ENCODE results near the gene DICER1. TPM values are rescaled to one million over a fixed set of nuclear protein-coding genes. Genes with fewer than 3 reads are reported as not detected.

DICER1 gene
- total RNA-seq, 1 experiment from 2014 or later = 57.3 TPM

GRCh38 chr14:95043732-95044462 is 113.4 kb downstream of the DICER1 start:
- DNase-seq = no peak
- no peak overlapping the region for H3K4me3 ChIP-seq (ENCODE audit: low read depth, low read length)
- H3K9me3 ChIP-seq = no peaks in the 10 kb centered on the region
- ChIA-PET POLR2A (no interaction called here), CTCF (no interaction called here)
- Mint-ChIP-seq H3K4me1 (ENCODE audit: low read depth, unreplicated experiment) (no peaks in the 10 kb centered on the region), H3K27me3 (ENCODE audit: insufficient read depth, unreplicated experiment) (peaks cover 20% of the 10 kb centered on the region), H3K27ac (ENCODE audit: unreplicated experiment) (no peak overlapping the region), H3K36me3 (ENCODE audit: insufficient read depth, unreplicated experiment) (no peaks in the 10 kb centered on the region), H3K4me3 (ENCODE audit: unreplicated experiment) (no peak overlapping the region), H3K9me3 (ENCODE audit: unreplicated experiment) (no peaks in the 10 kb centered on the region)
- BruUV-seq (replicated peaks) = no TSS peak
- intact Hi-C loops (cut with micrococcal nuclease; ENCODE audit: unreplicated experiment) = no loop called here
- no peak for TF ChIP-seq CTCF (IDR thresholded peaks at IDR 0.05; ENCODE audit: insufficient read depth in 1 of 2, low read depth in 1 of 2, low read length in 1 of 2, severe bottlenecking in 1 of 2, unreplicated experiment in 1 of 2)
- H3K27me3 ChIP-seq (replicated peaks; ENCODE audit: control insufficient read depth, insufficient read depth, low read length) = no peaks in the 10 kb centered on the region; the same call in 1 of the 2 replicates
- H3K36me3 ChIP-seq (ENCODE audit: control insufficient read depth, insufficient read depth, low read length) = no peaks in the 10 kb centered on the region
- no peaks in the 10 kb centered on the region for H3K4me1 ChIP-seq

GRCh38 chr14:95043314-95043713 is 114.0 kb downstream of the DICER1 start:
- no peaks in the 10 kb centered on the region for H3K36me3 ChIP-seq (ENCODE audit: control insufficient read depth, insufficient read depth, low read length)
- DNase-seq = no peak
- no peaks in the 10 kb centered on the region; the same call in none of the 2 replicates for H3K27me3 ChIP-seq (replicated peaks; ENCODE audit: control insufficient read depth, insufficient read depth, low read length)
- TF ChIP-seq CTCF (IDR thresholded peaks at IDR 0.05; ENCODE audit: insufficient read depth in 1 of 2, low read depth in 1 of 2, low read length in 1 of 2, severe bottlenecking in 1 of 2, unreplicated experiment in 1 of 2) = no peak
- Mint-ChIP-seq H3K4me3 (ENCODE audit: unreplicated experiment) (no peak overlapping the region), H3K27me3 (ENCODE audit: insufficient read depth, unreplicated experiment) (peaks cover 20% of the 10 kb centered on the region), H3K9me3 (ENCODE audit: unreplicated experiment) (no peaks in the 10 kb centered on the region), H3K4me1 (ENCODE audit: low read depth, unreplicated experiment) (no peaks in the 10 kb centered on the region), H3K36me3 (ENCODE audit: insufficient read depth, unreplicated experiment) (no peaks in the 10 kb centered on the region), H3K27ac (ENCODE audit: unreplicated experiment) (no peak overlapping the region)
- CTCF ChIA-PET = no interaction called here
- no TSS peak for BruUV-seq (replicated peaks)
- H3K4me3 ChIP-seq (ENCODE audit: low read depth, low read length) = no peak overlapping the region
- POLR2A ChIA-PET = no interaction called here
- intact Hi-C loops (cut with micrococcal nuclease; ENCODE audit: unreplicated experiment) = no loop called here
- no peaks in the 10 kb centered on the region for H3K4me1 ChIP-seq
- no peaks in the 10 kb centered on the region for H3K9me3 ChIP-seq

GRCh38 chr14:95041477-95042020 is 115.8 kb downstream of the DICER1 start:
- Mint-ChIP-seq H3K4me1 (ENCODE audit: low read depth, unreplicated experiment) (no peaks in the 10 kb centered on the region), H3K36me3 (ENCODE audit: insufficient read depth, unreplicated experiment) (no peaks in the 10 kb centered on the region), H3K9me3 (ENCODE audit: unreplicated experiment) (no peaks in the 10 kb centered on the region), H3K27ac (ENCODE audit: unreplicated experiment) (no peak overlapping the region), H3K27me3 (ENCODE audit: insufficient read depth, unreplicated experiment) (peaks cover 26% of the 10 kb centered on the region), H3K4me3 (ENCODE audit: unreplicated experiment) (no peak overlapping the region)
- ChIA-PET POLR2A (no interaction called here), CTCF (no interaction called here)
- TF ChIP-seq CTCF (IDR thresholded peaks at IDR 0.05; ENCODE audit: insufficient read depth in 1 of 2, low read depth in 1 of 2, low read length in 1 of 2, severe bottlenecking in 1 of 2, unreplicated experiment in 1 of 2) = no peak
- no peaks in the 10 kb centered on the region for H3K9me3 ChIP-seq
- H3K4me3 ChIP-seq (ENCODE audit: low read depth, low read length) = no peak overlapping the region
- intact Hi-C loops (cut with micrococcal nuclease; ENCODE audit: unreplicated experiment) = no loop called here
- DNase-seq = no peak
- H3K36me3 ChIP-seq (ENCODE audit: control insufficient read depth, insufficient read depth, low read length) = no peaks in the 10 kb centered on the region
- no peaks in the 10 kb centered on the region; the same call in none of the 2 replicates for H3K27me3 ChIP-seq (replicated peaks; ENCODE audit: control insufficient read depth, insufficient read depth, low read length)
- BruUV-seq (replicated peaks) = no TSS peak
- H3K4me1 ChIP-seq = no peaks in the 10 kb centered on the region

All from Caco-2 (cell line).